ENCODE data around the gene PIAS3.

Gene PIAS3

DNA sequence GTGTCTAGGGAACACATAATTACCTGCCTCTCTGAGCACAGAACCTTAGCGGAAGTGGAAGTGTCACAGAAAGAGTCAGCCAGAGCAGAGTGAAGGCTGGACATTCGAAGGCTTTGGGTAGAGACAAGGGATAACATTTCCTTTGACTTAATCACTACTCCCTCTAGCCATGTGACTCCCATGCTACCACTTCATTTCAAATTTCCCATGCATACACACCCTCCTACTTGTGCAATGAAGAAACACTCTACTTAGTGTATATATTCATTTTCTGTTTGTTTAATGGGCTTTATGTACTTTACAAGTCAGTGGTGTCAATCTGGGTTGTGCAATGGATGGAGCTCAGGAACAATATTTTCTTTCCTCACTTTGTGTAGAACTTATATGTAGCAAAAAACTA lies 19.8 kb upstream of the PIAS3 start:
- no peaks in the 10 kb centered on the region for H3K27me3 ChIP-seq (ENCODE audit: control insufficient read depth, insufficient read depth, low read length)
- H3K9ac ChIP-seq: no peak overlapping the region
- H3K27ac ChIP-seq: no peak overlapping the region
- no peaks in the 10 kb centered on the region for H3K4me1 ChIP-seq
- no peak overlapping the region for H2AFZ ChIP-seq
- no peak overlapping the region for H3K4me3 ChIP-seq (ENCODE audit: low read depth, low read length)
- no peaks in the 10 kb centered on the region for H3K36me3 ChIP-seq (ENCODE audit: control insufficient read depth, insufficient read depth, low read length)
- no peaks in the 10 kb centered on the region for H3K79me2 ChIP-seq
- H3K4me2 ChIP-seq (ENCODE audit: low read length): no peak overlapping the region
- no peaks in the 10 kb centered on the region for H3K9me3 ChIP-seq (ENCODE audit: control insufficient read depth, low read length)
- TF ChIP-seq, protein P1, sequence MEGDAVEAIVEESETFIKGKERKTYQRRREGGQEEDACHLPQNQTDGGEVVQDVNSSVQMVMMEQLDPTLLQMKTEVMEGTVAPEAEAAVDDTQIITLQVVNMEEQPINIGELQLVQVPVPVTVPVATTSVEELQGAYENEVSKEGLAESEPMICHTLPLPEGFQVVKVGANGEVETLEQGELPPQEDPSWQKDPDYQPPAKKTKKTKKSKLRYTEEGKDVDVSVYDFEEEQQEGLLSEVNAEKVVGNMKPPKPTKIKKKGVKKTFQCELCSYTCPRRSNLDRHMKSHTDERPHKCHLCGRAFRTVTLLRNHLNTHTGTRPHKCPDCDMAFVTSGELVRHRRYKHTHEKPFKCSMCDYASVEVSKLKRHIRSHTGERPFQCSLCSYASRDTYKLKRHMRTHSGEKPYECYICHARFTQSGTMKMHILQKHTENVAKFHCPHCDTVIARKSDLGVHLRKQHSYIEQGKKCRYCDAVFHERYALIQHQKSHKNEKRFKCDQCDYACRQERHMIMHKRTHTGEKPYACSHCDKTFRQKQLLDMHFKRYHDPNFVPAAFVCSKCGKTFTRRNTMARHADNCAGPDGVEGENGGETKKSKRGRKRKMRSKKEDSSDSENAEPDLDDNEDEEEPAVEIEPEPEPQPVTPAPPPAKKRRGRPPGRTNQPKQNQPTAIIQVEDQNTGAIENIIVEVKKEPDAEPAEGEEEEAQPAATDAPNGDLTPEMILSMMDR (IDR thresholded peaks at IDR 0.05): no peak

DNA sequence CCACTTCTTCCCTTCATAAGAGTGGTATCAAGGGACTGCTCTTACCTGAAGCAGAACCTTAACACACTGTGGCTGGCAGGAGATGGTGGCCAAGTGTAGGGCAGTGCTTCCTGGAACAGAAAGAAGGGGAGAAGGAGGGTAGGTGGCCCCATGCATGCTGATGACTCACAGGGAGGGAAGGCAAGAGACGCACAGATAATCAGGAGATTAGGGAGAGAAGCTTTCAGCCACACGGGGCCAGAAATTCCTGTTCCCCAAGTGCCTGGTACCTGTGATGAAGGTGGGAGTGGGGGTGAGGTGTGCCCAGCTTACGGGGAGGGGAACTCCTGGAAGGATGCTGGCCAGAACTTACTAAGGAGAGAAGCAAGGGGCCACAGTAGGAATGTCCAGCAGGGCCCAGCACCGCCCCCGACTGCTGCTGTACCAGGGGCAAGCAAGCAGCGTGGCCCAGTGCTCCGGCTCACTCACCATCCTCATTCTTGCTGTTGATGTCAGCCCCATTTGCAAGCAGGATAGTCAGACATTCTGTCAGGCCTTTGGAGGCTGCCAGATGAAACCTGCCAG lies 19.1 kb upstream of the PIAS3 start:
- H3K27me3 ChIP-seq (ENCODE audit: control insufficient read depth, insufficient read depth, low read length): no peaks in the 10 kb centered on the region
- no peaks in the 10 kb centered on the region for H3K79me2 ChIP-seq
- H3K4me2 ChIP-seq (ENCODE audit: low read length): no peak overlapping the region
- no peaks in the 10 kb centered on the region for H3K36me3 ChIP-seq (ENCODE audit: control insufficient read depth, insufficient read depth, low read length)
- H3K9ac ChIP-seq: no peak overlapping the region
- no peak overlapping the region for H2AFZ ChIP-seq
- H3K9me3 ChIP-seq (ENCODE audit: control insufficient read depth, low read length): no peaks in the 10 kb centered on the region
- TF ChIP-seq, protein P1 (IDR thresholded peaks at IDR 0.05): no peak
- no peak overlapping the region for H3K27ac ChIP-seq
- no peaks in the 10 kb centered on the region for H3K4me1 ChIP-seq
- no peak overlapping the region for H3K4me3 ChIP-seq (ENCODE audit: low read depth, low read length)

DNA sequence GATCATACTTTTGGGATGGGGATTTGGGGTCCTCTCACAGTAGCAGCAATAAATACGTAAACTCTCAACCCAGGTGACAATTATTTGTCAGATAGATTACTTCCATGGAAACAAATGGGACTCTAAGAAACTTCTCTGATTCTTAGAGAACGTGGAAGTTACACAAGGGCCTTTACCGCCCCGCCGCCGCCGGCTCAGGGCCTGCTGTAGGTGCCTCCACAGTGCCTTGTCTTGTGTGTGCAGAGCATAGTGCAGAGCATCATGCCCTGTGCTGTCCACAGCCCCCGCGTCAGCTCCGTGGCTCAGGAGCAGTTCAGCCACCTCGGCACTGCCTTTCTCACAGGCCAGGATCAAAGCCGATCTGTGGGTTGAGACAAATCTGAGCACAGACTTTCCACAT lies 15.8 kb upstream of the PIAS3 start:
- H3K4me1 ChIP-seq: no peaks in the 10 kb centered on the region
- no peaks in the 10 kb centered on the region for H3K9me3 ChIP-seq (ENCODE audit: control insufficient read depth, low read length)

DNA sequence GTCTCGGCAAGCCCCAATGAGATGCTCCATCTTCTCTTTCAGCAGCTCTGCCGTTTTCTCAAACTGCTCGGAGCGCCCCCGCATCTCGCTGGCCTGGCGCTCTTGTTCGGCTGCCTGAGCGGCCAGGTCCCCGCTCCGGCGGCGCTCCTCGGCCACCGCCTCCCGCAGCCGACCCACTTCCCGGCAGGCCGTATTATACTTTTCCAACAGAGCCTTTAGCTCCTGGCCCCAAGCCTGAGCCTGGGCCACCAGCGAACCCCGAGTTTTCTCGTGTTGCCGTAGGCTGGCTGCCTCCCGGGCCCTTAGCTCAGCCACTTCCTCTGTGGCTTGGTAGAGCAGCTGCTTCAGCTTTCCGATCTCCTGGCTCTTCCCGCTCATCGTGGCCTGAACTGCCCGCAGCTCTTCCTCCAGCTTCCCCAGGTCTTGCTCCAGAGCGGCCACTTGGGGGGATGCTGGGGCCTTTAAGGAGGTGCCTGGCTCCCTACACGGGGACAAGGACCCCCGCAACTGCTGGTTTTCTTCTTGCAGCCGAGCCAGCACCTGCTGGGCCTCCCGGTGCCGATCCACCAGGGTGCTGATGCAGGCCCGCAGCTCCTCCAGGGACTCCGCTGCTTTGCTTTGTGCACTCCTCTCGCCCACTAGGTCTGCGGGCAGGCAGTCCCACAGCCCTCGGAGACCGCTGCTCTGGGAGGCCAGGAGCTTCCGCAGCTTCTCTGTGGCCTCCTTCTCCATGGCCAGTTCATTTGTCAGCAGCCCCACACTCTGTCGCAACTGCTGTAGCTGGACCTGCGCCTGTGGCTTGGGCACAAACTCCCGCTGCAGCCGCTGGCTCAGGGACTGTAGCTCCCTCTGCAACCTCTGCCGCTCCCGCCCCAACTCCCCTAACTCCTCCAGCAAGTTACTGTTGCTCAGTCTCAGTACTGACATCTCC lies 13.4 kb upstream of the PIAS3 start:
- Histone ChIP-seq H3K9me3 (ENCODE audit: control insufficient read depth, low read length) (no peaks in the 10 kb centered on the region), H3K79me2 (no peaks in the 10 kb centered on the region), H3K9ac (no peak overlapping the region), H3K27ac (no peak overlapping the region), H3K27me3 (ENCODE audit: control insufficient read depth, insufficient read depth, low read length) (no peaks in the 10 kb centered on the region), H3K36me3 (ENCODE audit: control insufficient read depth, insufficient read depth, low read length) (no peaks in the 10 kb centered on the region), H3K4me3 (ENCODE audit: low read depth, low read length) (no peak overlapping the region), H3K4me2 (ENCODE audit: low read length) (no peak overlapping the region), H2AFZ (peak overlapping the region; percentile 50), H3K4me1 (no peaks in the 10 kb centered on the region)
- TF ChIP-seq, protein P1 (IDR thresholded peaks at IDR 0.05): no peak

More for the DNA sequence above, 15.8 kb upstream of the PIAS3 start:
- H3K27me3 ChIP-seq (ENCODE audit: control insufficient read depth, insufficient read depth, low read length): no peaks in the 10 kb centered on the region
- TF ChIP-seq, protein P1 (IDR thresholded peaks at IDR 0.05): no peak
- no peaks in the 10 kb centered on the region for H3K79me2 ChIP-seq
- H3K4me3 ChIP-seq (ENCODE audit: low read depth, low read length): no peak overlapping the region
- no peak overlapping the region for H3K27ac ChIP-seq
- no peak overlapping the region for H3K9ac ChIP-seq
- H2AFZ ChIP-seq: no peak overlapping the region
- H3K4me2 ChIP-seq (ENCODE audit: low read length): no peak overlapping the region
- no peaks in the 10 kb centered on the region for H3K36me3 ChIP-seq (ENCODE audit: control insufficient read depth, insufficient read depth, low read length)
